Progenitor cell of endocrine pancreas (in vitro differentiated cells): ENCODE results near the gene SRCIN1. TPM values are rescaled to one million over a fixed set of nuclear protein-coding genes. Genes with fewer than 3 reads are reported as not detected.
"Not testable (repeated sequence)": the region's sequence is repeated elsewhere in the genome, so short reads cannot be mapped to it uniquely, and the experiment has no call there.

Experiments
- DNase-seq: peaks from one replicate; pipeline ENCODE4 v3.0.0; 2021; ENCODE audit warnings: low spot score; ENCODE audit not compliant: unreplicated experiment
- H3K27ac Mint-ChIP-seq: 2 replicates; pipeline ENCODE4 v1.8.0; 2021; ENCODE audit warnings: mild to moderate bottlenecking, moderate library complexity, mixed read lengths
- H3K27me3 Mint-ChIP-seq: 2 replicates; pipeline ENCODE4 v1.8.0; 2021; ENCODE audit warnings: mixed read lengths
- H3K36me3 Mint-ChIP-seq: 2 replicates; pipeline ENCODE4 v1.8.0; 2022; ENCODE audit warnings: mixed read lengths; ENCODE audit not compliant: insufficient read depth
- H3K4me1 Mint-ChIP-seq: 2 replicates; pipeline ENCODE4 v1.8.0; 2021; ENCODE audit warnings: low read depth, mixed read lengths
- H3K4me3 Mint-ChIP-seq: 2 replicates; pipeline ENCODE4 v1.8.0; 2021; ENCODE audit warnings: low read depth, mild to moderate bottlenecking, moderate library complexity, mixed read lengths
- H3K9me3 Mint-ChIP-seq: 2 replicates; pipeline ENCODE4 v1.8.0; 2021; ENCODE audit warnings: low read depth, mixed read lengths
- CTCF ChIP-seq: fragments of 200-600 bp; sonication (generic); IDR thresholded peaks from one replicate; pipeline ENCODE4 v1.5.0; 2021; ENCODE audit warnings: antibody characterized with exemption, mild to moderate bottlenecking; ENCODE audit not compliant: unreplicated experiment
- total RNA-seq: library from RNA; stranded (reverse); gene quantifications from 2 replicates; pipeline ENCODE4 v1.2.1, GENCODE V29; 2021

Gene SRCIN1
- total RNA-seq, 1 donor from 2014 or later: 13.8 TPM

GRCh38 chr17:38625482-38625881, 19.7 kb upstream of the SRCIN1 start:
- no peaks in the 10 kb centered on the region for H3K36me3 Mint-ChIP-seq
- H3K27ac Mint-ChIP-seq: no peak overlapping the region
- no peak for DNase-seq
- no peak for TF ChIP-seq CTCF
- no peaks in the 10 kb centered on the region for H3K9me3 Mint-ChIP-seq
- no peak overlapping the region for H3K4me3 Mint-ChIP-seq
- H3K27me3 Mint-ChIP-seq: peaks cover 5% of the 10 kb centered on the region
- peaks cover 6% of the 10 kb centered on the region for H3K4me1 Mint-ChIP-seq

- not testable (repeated sequence) for H3K4me1 Mint-ChIP-seq, H3K9me3 Mint-ChIP-seq, DNase-seq, H3K27me3 Mint-ChIP-seq, H3K36me3 Mint-ChIP-seq, H3K4me3 Mint-ChIP-seq, H3K27ac Mint-ChIP-seq
Observed at GRCh38 chr17:38624782-38625355, 19.1 kb upstream of the SRCIN1 start.

GRCh38 chr17:38621538-38621937, 15.8 kb upstream of the SRCIN1 start:
- H3K27ac Mint-ChIP-seq: no peak overlapping the region
- H3K9me3 Mint-ChIP-seq: no peaks in the 10 kb centered on the region
- TF ChIP-seq CTCF: no peak
- no peaks in the 10 kb centered on the region for H3K36me3 Mint-ChIP-seq
- DNase-seq: no peak
- peaks cover 15% of the 10 kb centered on the region for H3K27me3 Mint-ChIP-seq
- H3K4me1 Mint-ChIP-seq: peaks cover 6% of the 10 kb centered on the region
- H3K4me3 Mint-ChIP-seq: no peak overlapping the region

GRCh38 chr17:38620551-38621277, 15.0 kb upstream of the SRCIN1 start:
- no peak for DNase-seq
- Mint-ChIP-seq H3K9me3 (no peaks in the 10 kb centered on the region), H3K4me1 (peaks cover 6% of the 10 kb centered on the region), H3K36me3 (no peaks in the 10 kb centered on the region), H3K27ac (no peak overlapping the region), H3K27me3 (peaks cover 15% of the 10 kb centered on the region), H3K4me3 (no peak overlapping the region)
- TF ChIP-seq CTCF: no peak

- Mint-ChIP-seq H3K9me3 (no peaks in the 10 kb centered on the region), H3K4me3 (no peak overlapping the region), H3K4me1 (peaks cover 2% of the 10 kb centered on the region), H3K27ac (no peak overlapping the region), H3K27me3 (peaks cover 15% of the 10 kb centered on the region), H3K36me3 (no peaks in the 10 kb centered on the region)
- no peak for DNase-seq
- no peak for TF ChIP-seq CTCF
Observed at GRCh38 chr17:38619937-38620550, 14.3 kb upstream of the SRCIN1 start.

GRCh38 chr17:38619451-38619795, 13.7 kb upstream of the SRCIN1 start:
- TF ChIP-seq CTCF: no peak
- H3K4me3 Mint-ChIP-seq: no peak overlapping the region
- DNase-seq: no peak
- no peaks in the 10 kb centered on the region for H3K9me3 Mint-ChIP-seq
- peaks cover 15% of the 10 kb centered on the region for H3K27me3 Mint-ChIP-seq
- no peak overlapping the region for H3K27ac Mint-ChIP-seq
- no peaks in the 10 kb centered on the region for H3K36me3 Mint-ChIP-seq
- peaks cover 1% of the 10 kb centered on the region for H3K4me1 Mint-ChIP-seq
